Neural cell (in vitro differentiated cells): Measurements from ENCODE around the gene NOTUM. TPM values are rescaled to one million over a fixed set of nuclear protein-coding genes. Genes with fewer than 3 reads are reported as not detected.
"Not testable (repeated sequence)": the region's sequence is repeated elsewhere in the genome, so short reads cannot be mapped to it uniquely, and the experiment has no call there.

Experiments
- H2AFZ ChIP-seq: fragments of 200-600, 300-800 bp; sonication (generic), shearing (Covaris generic); 2 replicates; pipeline ENCODE4 v1.6.0; 2014; ENCODE audit warnings: low read depth, mild to moderate bottlenecking, antibody characterized with exemption, low read length, moderate library complexity
- H3F3A ChIP-seq: fragments of 200-600 bp; shearing (Covaris generic); 2 replicates; pipeline ENCODE4 v1.6.1; 2016; ENCODE audit warnings: mild to moderate bottlenecking, moderate library complexity, mixed read lengths, antibody characterized with exemption, low read length; ENCODE audit not compliant: insufficient read depth, poor library complexity, severe bottlenecking
- H3K27ac ChIP-seq: fragments of 200-600, 300-800 bp; sonication (generic), shearing (Covaris generic); 2 replicates; pipeline ENCODE4 v1.5.1; 2014; ENCODE audit warnings: mild to moderate bottlenecking, low read length, moderate library complexity
- H3K27me3 ChIP-seq: fragments of 300-800, 200-600 bp; sonication (generic), shearing (Covaris generic); 2 replicates; pipeline ENCODE4 v1.6.0; 2014; ENCODE audit warnings: mild to moderate bottlenecking, low read depth, low read length, moderate library complexity; ENCODE audit not compliant: insufficient read depth
- H3K36me3 ChIP-seq: fragments of 300-800, 200-600 bp; sonication (generic), shearing (Covaris generic); 2 replicates; pipeline ENCODE4 v1.5.1; 2014; ENCODE audit warnings: mild to moderate bottlenecking, antibody characterized with exemption, low read length, moderate library complexity; ENCODE audit not compliant: insufficient read depth
- H3K4me2 ChIP-seq: fragments of 300-800, 200-600 bp; sonication (generic), shearing (Covaris generic); 2 replicates; pipeline ENCODE4 v1.6.0; 2014; ENCODE audit warnings: mild to moderate bottlenecking, low read length
- H3K4me3 ChIP-seq: fragments of 300-800, 200-600 bp; sonication (generic), shearing (Covaris generic); 2 replicates; pipeline ENCODE4 v1.5.1; 2014; ENCODE audit warnings: mild to moderate bottlenecking, low read length, moderate library complexity
- H3K79me2 ChIP-seq: fragments of 200-600 bp; shearing (Covaris generic); replicated peaks from 2 replicates; pipeline ENCODE4 v1.6.0; 2014; ENCODE audit warnings: mild to moderate bottlenecking, low read length, moderate library complexity; ENCODE audit not compliant: insufficient read depth
- H3K9ac ChIP-seq: fragments of 300-800, 200-600 bp; sonication (generic), shearing (Covaris generic); 2 replicates; pipeline ENCODE4 v1.6.1; 2016; ENCODE audit warnings: mild to moderate bottlenecking, low read length, mixed read lengths
- H3K9me2 ChIP-seq: fragments of 200-600 bp; shearing (Covaris generic); 2 replicates; pipeline ENCODE4 v1.6.1; 2016; ENCODE audit warnings: mild to moderate bottlenecking, low read length, mixed read lengths; ENCODE audit not compliant: insufficient read depth
- H3K9me3 ChIP-seq: fragments of 200-600, 300-800 bp; sonication (generic), shearing (Covaris generic); 2 replicates; pipeline ENCODE4 v1.6.1; 2016; ENCODE audit warnings: mild to moderate bottlenecking, mixed run types, low read length, moderate library complexity, mixed read lengths
- H4K20me1 ChIP-seq: fragments of 200-600 bp; shearing (Covaris generic); 2 replicates; pipeline ENCODE4 v1.6.1; 2016; ENCODE audit warnings: mild to moderate bottlenecking, mixed run types; ENCODE audit not compliant: insufficient read depth
- CTCF ChIP-seq: fragments of 450-650 bp; IDR thresholded peaks from 2 replicates; pipeline ENCODE4 v1.5.1; 2014; ENCODE audit warnings: antibody characterized with exemption, mild to moderate bottlenecking, moderate library complexity; ENCODE audit not compliant: poor library complexity, severe bottlenecking
- EP300 ChIP-seq: fragments of 450-650 bp; conservative IDR thresholded peaks from 2 replicates; pipeline ENCODE4 v1.6.1; 2014; ENCODE audit warnings: antibody characterized with exemption, mild to moderate bottlenecking, moderate library complexity; ENCODE audit not compliant: poor library complexity, severe bottlenecking
- EZH2 ChIP-seq: fragments of 200-600, 300-800 bp; shearing (Covaris generic), sonication (generic); IDR thresholded peaks from 2 replicates; pipeline ENCODE4 v1.6.1; 2014; ENCODE audit warnings: antibody characterized with exemption, low read length, borderline replicate concordance, mild to moderate bottlenecking; ENCODE audit not compliant: insufficient read depth, poor library complexity, severe bottlenecking
- MXI1 ChIP-seq: fragments of 450-650 bp; conservative IDR thresholded peaks from 2 replicates; pipeline ENCODE4 v1.6.1; 2014; ENCODE audit warnings: antibody characterized with exemption, mild to moderate bottlenecking; ENCODE audit not compliant: poor library complexity, severe bottlenecking
- POLR2AphosphoS5 ChIP-seq: IDR thresholded peaks from 2 replicates; pipeline ENCODE4 v1.6.1; 2012
- SMC3 ChIP-seq: fragments of 450-650 bp; conservative IDR thresholded peaks from 2 replicates; pipeline ENCODE4 v1.6.1; 2014; ENCODE audit warnings: antibody characterized with exemption, mild to moderate bottlenecking, moderate library complexity; ENCODE audit not compliant: poor library complexity
- TAF1 ChIP-seq: IDR thresholded peaks from 2 replicates; pipeline ENCODE4 v1.6.1; 2012; ENCODE audit warnings: low read depth
- polyA plus RNA-seq: library from polyadenylated mRNA; depleted of rRNA; stranded (reverse); fragments of >200 nt; gene quantifications from 2 replicates; pipeline ENCODE4 v1.2.3, GENCODE V29; 2014
- TF ChIP-seq, protein P1 (sequence below): IDR thresholded peaks from 2 replicates; pipeline ENCODE4 v1.6.1; 2012; ENCODE audit warnings: borderline replicate concordance

NOTUM gene
- polyA plus RNA-seq, 1 donor from 2014 or later = not detected

DNA sequence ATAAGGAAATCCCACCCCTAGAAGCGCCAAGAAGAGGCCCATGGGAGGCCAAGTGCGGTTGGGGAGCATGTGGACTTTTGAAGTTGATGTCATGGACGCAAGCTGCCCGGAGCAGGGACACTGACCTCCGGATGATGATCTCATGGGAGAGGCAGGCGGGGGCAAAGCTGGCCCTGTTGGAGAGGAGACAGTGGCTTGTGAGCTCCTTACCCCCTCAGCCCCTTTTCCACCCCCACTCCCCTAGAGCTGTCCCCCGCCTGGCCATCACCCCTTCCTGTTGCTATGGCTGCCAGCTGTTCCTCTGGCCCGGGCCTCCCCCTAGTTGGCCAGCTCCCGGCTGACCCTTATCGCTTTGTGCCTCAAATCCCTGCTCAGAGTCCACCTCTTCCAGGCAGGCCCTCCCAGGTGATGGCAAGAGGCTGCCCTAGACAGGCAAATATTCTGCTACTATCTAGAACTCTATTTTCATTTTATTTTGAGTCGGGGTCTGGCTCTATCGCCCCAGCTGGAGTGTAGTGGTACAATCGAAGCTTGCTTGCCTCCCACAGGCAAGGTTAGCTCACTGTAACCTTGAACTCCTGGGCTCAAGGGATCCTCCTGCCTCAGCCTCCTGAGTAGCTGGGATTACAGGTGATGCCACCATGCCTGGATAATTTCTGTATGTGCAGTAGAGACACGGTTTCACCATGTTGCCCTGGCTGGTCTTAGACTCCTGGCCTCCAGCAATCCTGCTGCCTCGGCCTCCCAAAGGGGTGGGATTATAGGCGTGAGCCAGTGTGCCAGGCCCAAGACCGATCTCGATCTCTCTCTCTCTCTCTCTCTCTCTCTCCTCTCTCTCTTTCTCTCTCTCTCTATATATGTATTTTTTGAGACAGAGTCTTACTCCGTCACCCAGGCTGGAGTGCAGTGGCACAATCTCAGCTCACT lies 6.6 kb downstream of the NOTUM start:
- Histone ChIP-seq H3K9me3 (no peaks in the 10 kb centered on the region), H3K9ac (no peak overlapping the region), H3K27me3 (peaks cover 24% of the 10 kb centered on the region), H3K27ac (no peak overlapping the region), H3K4me3 (no peak overlapping the region), H3K79me2 (no peaks in the 10 kb centered on the region), H2AFZ (no peak overlapping the region), H3K4me2 (no peak overlapping the region), H4K20me1 (no peaks in the 10 kb centered on the region), H3F3A (no peaks in the 10 kb centered on the region), H3K36me3 (no peaks in the 10 kb centered on the region), H3K9me2 (no peaks in the 10 kb centered on the region)
- TF ChIP-seq TAF1 (no peak), EZH2 (no peak), SMC3 (no peak), EP300 (no peak), POLR2AphosphoS5 (no peak), MXI1 (no peak), CTCF (no peak)
- TF ChIP-seq, protein P1, sequence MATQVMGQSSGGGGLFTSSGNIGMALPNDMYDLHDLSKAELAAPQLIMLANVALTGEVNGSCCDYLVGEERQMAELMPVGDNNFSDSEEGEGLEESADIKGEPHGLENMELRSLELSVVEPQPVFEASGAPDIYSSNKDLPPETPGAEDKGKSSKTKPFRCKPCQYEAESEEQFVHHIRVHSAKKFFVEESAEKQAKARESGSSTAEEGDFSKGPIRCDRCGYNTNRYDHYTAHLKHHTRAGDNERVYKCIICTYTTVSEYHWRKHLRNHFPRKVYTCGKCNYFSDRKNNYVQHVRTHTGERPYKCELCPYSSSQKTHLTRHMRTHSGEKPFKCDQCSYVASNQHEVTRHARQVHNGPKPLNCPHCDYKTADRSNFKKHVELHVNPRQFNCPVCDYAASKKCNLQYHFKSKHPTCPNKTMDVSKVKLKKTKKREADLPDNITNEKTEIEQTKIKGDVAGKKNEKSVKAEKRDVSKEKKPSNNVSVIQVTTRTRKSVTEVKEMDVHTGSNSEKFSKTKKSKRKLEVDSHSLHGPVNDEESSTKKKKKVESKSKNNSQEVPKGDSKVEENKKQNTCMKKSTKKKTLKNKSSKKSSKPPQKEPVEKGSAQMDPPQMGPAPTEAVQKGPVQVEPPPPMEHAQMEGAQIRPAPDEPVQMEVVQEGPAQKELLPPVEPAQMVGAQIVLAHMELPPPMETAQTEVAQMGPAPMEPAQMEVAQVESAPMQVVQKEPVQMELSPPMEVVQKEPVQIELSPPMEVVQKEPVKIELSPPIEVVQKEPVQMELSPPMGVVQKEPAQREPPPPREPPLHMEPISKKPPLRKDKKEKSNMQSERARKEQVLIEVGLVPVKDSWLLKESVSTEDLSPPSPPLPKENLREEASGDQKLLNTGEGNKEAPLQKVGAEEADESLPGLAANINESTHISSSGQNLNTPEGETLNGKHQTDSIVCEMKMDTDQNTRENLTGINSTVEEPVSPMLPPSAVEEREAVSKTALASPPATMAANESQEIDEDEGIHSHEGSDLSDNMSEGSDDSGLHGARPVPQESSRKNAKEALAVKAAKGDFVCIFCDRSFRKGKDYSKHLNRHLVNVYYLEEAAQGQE = no peak

DNA sequence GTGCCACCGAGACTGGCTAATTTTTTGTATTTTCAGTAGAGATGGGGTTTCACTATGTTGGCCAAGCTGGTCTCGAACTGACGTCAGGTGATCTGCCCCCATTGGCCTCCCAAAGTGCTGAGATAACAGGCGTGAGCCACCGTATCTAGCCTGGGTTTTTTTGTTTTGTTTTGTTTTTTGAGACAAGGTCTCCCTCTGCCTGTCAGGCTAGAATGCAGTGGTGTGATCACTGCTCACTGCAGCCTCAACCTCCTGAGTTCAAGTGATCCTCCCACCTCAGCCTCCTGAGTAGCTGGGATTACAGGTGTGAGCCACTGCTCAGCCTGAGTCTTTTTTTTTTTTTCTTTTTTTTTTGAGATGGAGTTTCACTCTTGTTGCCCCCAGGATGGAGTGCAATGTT lies 7.5 kb downstream of the NOTUM start:
- not testable (repeated sequence) for H3K9me3 ChIP-seq, H3K9ac ChIP-seq, H3K36me3 ChIP-seq, H4K20me1 ChIP-seq, H3K4me3 ChIP-seq, H3K27ac ChIP-seq, H3K4me2 ChIP-seq, H3K79me2 ChIP-seq, H3K9me2 ChIP-seq, H3F3A ChIP-seq, H2AFZ ChIP-seq
- peaks cover 15% of the 10 kb centered on the region for H3K27me3 ChIP-seq
